ENCODE results near the gene NSL1.

DNA sequence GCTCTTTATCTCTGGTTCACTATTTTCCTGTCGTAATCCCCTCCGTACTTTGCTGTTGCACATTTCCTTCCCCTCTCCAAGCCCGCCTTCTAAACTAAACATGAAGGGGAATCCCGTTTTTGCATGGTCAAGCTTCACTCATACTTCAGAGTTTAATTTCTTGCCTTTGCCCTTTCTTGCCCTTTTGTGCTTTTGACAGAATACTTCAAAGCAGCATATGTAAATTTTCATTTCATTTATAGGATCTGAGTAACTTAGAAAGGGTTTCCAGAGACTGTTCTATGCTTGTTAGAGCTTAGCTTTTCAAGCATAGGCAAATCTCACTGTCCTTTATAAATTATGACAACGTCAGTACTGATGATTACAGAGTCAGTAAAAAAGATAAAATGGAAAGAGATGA is 28.1 kb upstream of the NSL1 start:
- TF ChIP-seq EZH2phosphoT487 (IDR thresholded peaks at IDR 0.05; ENCODE audit: insufficient read depth, low read depth): no peak
- no peak for TF ChIP-seq EZH2 (IDR thresholded peaks at IDR 0.05; ENCODE audit: insufficient read depth, poor library complexity, severe bottlenecking)

Data from GM23248 (cell line).